Liver (tissue), 9 donors: ENCODE data around the gene ZNF423. TPM values are rescaled to one million over a fixed set of nuclear protein-coding genes. Genes with fewer than 3 reads are reported as not detected.

Source experiments
- DNase-seq: peaks from one replicate; pipeline ENCODE4 v3.0.0-alpha.2; 2017; ENCODE audit warnings: low spot score
- H3K27ac ChIP-seq, 2 donors: one replicate each; pipeline ENCODE4 v1.7.0; 2013; ENCODE audit warnings: inconsistent platforms in 2 of 2, low read length in 2 of 2, control low read depth in 1 of 2, low read depth in 1 of 2, mild to moderate bottlenecking in 1 of 2
- H3K27me3 ChIP-seq, 4 donors: one replicate each; pipeline versions ENCODE4 v1.6.1 to v1.7.0; 2013; ENCODE audit warnings: low read length in 3 of 4, inconsistent platforms in 1 of 4, mild to moderate bottlenecking in 1 of 4, moderate library complexity in 1 of 4; ENCODE audit not compliant: control insufficient read depth in 4 of 4, insufficient read depth in 4 of 4
- H3K36me3 ChIP-seq, 4 donors: one replicate each; pipeline versions ENCODE4 v1.6.1 to v1.7.0; 2013; ENCODE audit warnings: low read length in 3 of 4, mild to moderate bottlenecking in 3 of 4, low read depth in 1 of 4, moderate library complexity in 1 of 4; ENCODE audit not compliant: control insufficient read depth in 4 of 4, insufficient read depth in 3 of 4
- H3K4me1 ChIP-seq, 4 donors: one replicate each; pipeline versions ENCODE4 v1.6.1 to v1.7.0; 2013; ENCODE audit warnings: low read length in 3 of 4, mild to moderate bottlenecking in 3 of 4, moderate library complexity in 1 of 4; ENCODE audit not compliant: control insufficient read depth in 4 of 4, insufficient read depth in 4 of 4
- H3K4me3 ChIP-seq, 3 donors: one replicate each; pipeline versions ENCODE4 v1.6.1 to v1.7.0; 2013; ENCODE audit warnings: low read length in 3 of 3, control low read depth in 1 of 3, low read depth in 1 of 3, mild to moderate bottlenecking in 1 of 3
- H3K9ac ChIP-seq, 2 donors: one replicate each; pipeline ENCODE4 v1.7.0; 2013; ENCODE audit warnings: low read length in 2 of 2, mild to moderate bottlenecking in 2 of 2, moderate library complexity in 2 of 2, control low read depth in 1 of 2, low read depth in 1 of 2
- H3K9me3 ChIP-seq, 4 donors: one replicate each; pipeline versions ENCODE4 v1.6.1 to v1.7.0; 2013; ENCODE audit warnings: low read length in 3 of 4; ENCODE audit not compliant: control insufficient read depth in 4 of 4
- EGR1 ChIP-seq, 2 donors: IDR thresholded peaks; 2 replicates each; pipeline ENCODE4 v1.6.1; 2016 to 2018; ENCODE audit warnings: antibody characterized with exemption in 2 of 2, low read depth in 2 of 2
- FOXA1 ChIP-seq: IDR thresholded peaks from 2 replicates; pipeline ENCODE4 v1.6.1; 2016; ENCODE audit warnings: antibody characterized with exemption
- GABPA ChIP-seq, 2 donors: IDR thresholded peaks in 1 of 2; conservative IDR thresholded peaks in 1 of 2; 2 replicates each; pipeline ENCODE4 v1.6.1; 2016; ENCODE audit warnings: antibody characterized with exemption in 2 of 2, mild to moderate bottlenecking in 1 of 2, moderate library complexity in 1 of 2
- HNF4A ChIP-seq, 2 donors: conservative IDR thresholded peaks; 2 replicates each; pipeline ENCODE4 v1.6.1; 2016; ENCODE audit warnings: antibody characterized with exemption in 2 of 2, mild to moderate bottlenecking in 2 of 2
- HNF4G ChIP-seq: IDR thresholded peaks from 2 replicates; pipeline ENCODE4 v1.6.1; 2016; ENCODE audit warnings: antibody characterized with exemption
- JUND ChIP-seq, 2 donors: IDR thresholded peaks; 2 replicates each; pipeline ENCODE4 v1.6.1; 2016; ENCODE audit warnings: antibody characterized with exemption in 2 of 2
- NR2F2 ChIP-seq: IDR thresholded peaks from 2 replicates; pipeline ENCODE4 v1.6.1; 2016; ENCODE audit warnings: antibody characterized with exemption
- RXRA ChIP-seq, 2 donors: IDR thresholded peaks; 2 replicates each; pipeline ENCODE4 v1.6.1; 2017 to 2018; ENCODE audit warnings: antibody characterized with exemption in 2 of 2, mild to moderate bottlenecking in 1 of 2
- SP1 ChIP-seq: IDR thresholded peaks from 2 replicates; pipeline ENCODE4 v1.6.1; 2018; ENCODE audit warnings: antibody characterized with exemption, mild to moderate bottlenecking
- TAF1 ChIP-seq: conservative IDR thresholded peaks from 2 replicates; pipeline ENCODE4 v1.6.1; 2016; ENCODE audit warnings: antibody characterized with exemption, mild to moderate bottlenecking
- YY1 ChIP-seq: IDR thresholded peaks from 2 replicates; pipeline ENCODE4 v1.6.1; 2016; ENCODE audit warnings: antibody characterized with exemption, mild to moderate bottlenecking
- ZBTB33 ChIP-seq: IDR thresholded peaks from 2 replicates; pipeline ENCODE4 v1.6.1; 2016; ENCODE audit warnings: antibody characterized with exemption
- WGBS: extraction: QIAGEN DNeasy Blood & Tissue Kit; methylation state at CpG from one replicate; pipeline ENCODE4 v1.1.7; 2013; 5-methylcytosine and 5-hydroxymethylcytosine counted together
- polyA plus RNA-seq, 2 donors: library from polyadenylated mRNA; stranded (reverse) in 1 of 2; unstranded in 1 of 2; fragments of 200-250 nt in 1 of 2; fragments of >200 nt in 1 of 2; fragmentation: Nextera tagmentation in 1 of 2; extraction: Ambion mirVana in 1 of 2; gene quantifications; one replicate each; pipeline versions ENCODE4 v1.2.1 to v1.2.3, GENCODE V29; 2013 to 2015
- total RNA-seq, 2 donors: library from RNA; depleted of rRNA; stranded (reverse); fragments of >200 nt; gene quantifications; one replicate each; pipeline ENCODE4 v1.2.3, GENCODE V29; 2014
- TF ChIP-seq, protein P1 (sequence below): IDR thresholded peaks from 2 replicates; pipeline ENCODE4 v1.6.1; 2016; ENCODE audit warnings: antibody characterized with exemption, mild to moderate bottlenecking
- TF ChIP-seq, protein P2 (sequence below): IDR thresholded peaks from 2 replicates; pipeline ENCODE4 v1.6.1; 2016; ENCODE audit warnings: antibody characterized with exemption
- TF ChIP-seq, protein P3 (sequence below): IDR thresholded peaks from 2 replicates; pipeline ENCODE4 v1.6.1; 2016; ENCODE audit warnings: antibody characterized with exemption
- TF ChIP-seq, protein P4 (sequence below): fragments of 150-350 bp; IDR thresholded peaks from 2 replicates; pipeline ENCODE4 v1.5.1; 2017; ENCODE audit warnings: improper control_type of control experiment, low read depth, low read length; ENCODE audit not compliant: missing input control
- donor health status: healthy.
- donor health status: healthy.
- donor health status: healthy.
- donor health status: healthy.
- donor health status: healthy.

Gene ZNF423
- total and polyA plus RNA-seq, 4 donors = 0.24 to 1.6 (median 0.39) TPM

- TF ChIP-seq, protein P1, sequence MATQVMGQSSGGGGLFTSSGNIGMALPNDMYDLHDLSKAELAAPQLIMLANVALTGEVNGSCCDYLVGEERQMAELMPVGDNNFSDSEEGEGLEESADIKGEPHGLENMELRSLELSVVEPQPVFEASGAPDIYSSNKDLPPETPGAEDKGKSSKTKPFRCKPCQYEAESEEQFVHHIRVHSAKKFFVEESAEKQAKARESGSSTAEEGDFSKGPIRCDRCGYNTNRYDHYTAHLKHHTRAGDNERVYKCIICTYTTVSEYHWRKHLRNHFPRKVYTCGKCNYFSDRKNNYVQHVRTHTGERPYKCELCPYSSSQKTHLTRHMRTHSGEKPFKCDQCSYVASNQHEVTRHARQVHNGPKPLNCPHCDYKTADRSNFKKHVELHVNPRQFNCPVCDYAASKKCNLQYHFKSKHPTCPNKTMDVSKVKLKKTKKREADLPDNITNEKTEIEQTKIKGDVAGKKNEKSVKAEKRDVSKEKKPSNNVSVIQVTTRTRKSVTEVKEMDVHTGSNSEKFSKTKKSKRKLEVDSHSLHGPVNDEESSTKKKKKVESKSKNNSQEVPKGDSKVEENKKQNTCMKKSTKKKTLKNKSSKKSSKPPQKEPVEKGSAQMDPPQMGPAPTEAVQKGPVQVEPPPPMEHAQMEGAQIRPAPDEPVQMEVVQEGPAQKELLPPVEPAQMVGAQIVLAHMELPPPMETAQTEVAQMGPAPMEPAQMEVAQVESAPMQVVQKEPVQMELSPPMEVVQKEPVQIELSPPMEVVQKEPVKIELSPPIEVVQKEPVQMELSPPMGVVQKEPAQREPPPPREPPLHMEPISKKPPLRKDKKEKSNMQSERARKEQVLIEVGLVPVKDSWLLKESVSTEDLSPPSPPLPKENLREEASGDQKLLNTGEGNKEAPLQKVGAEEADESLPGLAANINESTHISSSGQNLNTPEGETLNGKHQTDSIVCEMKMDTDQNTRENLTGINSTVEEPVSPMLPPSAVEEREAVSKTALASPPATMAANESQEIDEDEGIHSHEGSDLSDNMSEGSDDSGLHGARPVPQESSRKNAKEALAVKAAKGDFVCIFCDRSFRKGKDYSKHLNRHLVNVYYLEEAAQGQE = no peak
- TF ChIP-seq SP1 (no peak), HNF4G (no peak), EGR1 (IDR thresholded peaks at IDR 0.05; ENCODE audit: low read depth in 2 of 2) (no peak), NR2F2 (no peak), TAF1 (no peak), FOXA1 (no peak), JUND (IDR thresholded peaks at IDR 0.05) (no peak), YY1 (no peak)
- TF ChIP-seq, protein P2, sequence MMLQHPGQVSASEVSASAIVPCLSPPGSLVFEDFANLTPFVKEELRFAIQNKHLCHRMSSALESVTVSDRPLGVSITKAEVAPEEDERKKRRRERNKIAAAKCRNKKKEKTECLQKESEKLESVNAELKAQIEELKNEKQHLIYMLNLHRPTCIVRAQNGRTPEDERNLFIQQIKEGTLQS = no peak
- TF ChIP-seq, protein P3, sequence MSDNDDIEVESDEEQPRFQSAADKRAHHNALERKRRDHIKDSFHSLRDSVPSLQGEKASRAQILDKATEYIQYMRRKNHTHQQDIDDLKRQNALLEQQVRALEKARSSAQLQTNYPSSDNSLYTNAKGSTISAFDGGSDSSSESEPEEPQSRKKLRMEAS = no peak
Observed at GRCh38 chr16:49760815-49761214, 95.1 kb downstream of the ZNF423 start (continued).

DNA sequence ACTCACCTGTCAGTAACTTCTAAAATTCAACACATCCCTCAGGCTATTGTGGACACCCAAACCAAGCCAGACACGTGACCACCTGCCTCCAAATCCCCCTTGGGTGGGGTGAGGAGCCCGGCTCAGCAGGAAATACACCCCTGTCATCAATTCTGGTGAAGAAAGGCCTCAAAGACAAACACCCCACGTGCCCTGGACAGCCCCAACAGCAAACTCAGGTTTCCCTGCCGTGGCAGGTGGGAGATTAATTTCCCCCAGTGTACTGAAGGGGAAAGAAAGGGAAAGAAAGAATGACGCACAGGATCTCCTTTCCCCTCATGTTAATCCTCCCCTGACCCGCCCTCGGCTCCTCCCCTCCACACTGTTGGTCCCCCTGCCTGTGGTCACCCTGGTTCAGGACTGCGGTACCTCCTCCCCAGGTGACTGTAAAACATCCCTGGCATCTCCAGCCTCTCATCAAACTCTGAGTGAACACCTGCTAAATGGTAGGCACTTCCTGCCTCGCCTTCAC, 98.3 kb downstream of the ZNF423 start:
- no peak for TF ChIP-seq GABPA (IDR thresholded peaks at IDR 0.05 in 1 of 2, conservative IDR thresholded peaks at IDR 0.05 in 1 of 2)
- TF ChIP-seq, protein P2 = no peak
- no peak for TF ChIP-seq TAF1
- TF ChIP-seq, protein P3 = no peak
- TF ChIP-seq RXRA (IDR thresholded peaks at IDR 0.05) = no peak
- no peak for TF ChIP-seq FOXA1
- no peak for TF ChIP-seq HNF4A (conservative IDR thresholded peaks at IDR 0.05)
- TF ChIP-seq HNF4G = no peak
- TF ChIP-seq JUND (IDR thresholded peaks at IDR 0.05) = no peak
- TF ChIP-seq, protein P1 = no peak
- TF ChIP-seq, protein P4, sequence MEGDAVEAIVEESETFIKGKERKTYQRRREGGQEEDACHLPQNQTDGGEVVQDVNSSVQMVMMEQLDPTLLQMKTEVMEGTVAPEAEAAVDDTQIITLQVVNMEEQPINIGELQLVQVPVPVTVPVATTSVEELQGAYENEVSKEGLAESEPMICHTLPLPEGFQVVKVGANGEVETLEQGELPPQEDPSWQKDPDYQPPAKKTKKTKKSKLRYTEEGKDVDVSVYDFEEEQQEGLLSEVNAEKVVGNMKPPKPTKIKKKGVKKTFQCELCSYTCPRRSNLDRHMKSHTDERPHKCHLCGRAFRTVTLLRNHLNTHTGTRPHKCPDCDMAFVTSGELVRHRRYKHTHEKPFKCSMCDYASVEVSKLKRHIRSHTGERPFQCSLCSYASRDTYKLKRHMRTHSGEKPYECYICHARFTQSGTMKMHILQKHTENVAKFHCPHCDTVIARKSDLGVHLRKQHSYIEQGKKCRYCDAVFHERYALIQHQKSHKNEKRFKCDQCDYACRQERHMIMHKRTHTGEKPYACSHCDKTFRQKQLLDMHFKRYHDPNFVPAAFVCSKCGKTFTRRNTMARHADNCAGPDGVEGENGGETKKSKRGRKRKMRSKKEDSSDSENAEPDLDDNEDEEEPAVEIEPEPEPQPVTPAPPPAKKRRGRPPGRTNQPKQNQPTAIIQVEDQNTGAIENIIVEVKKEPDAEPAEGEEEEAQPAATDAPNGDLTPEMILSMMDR = no peak
- TF ChIP-seq YY1 = no peak
- TF ChIP-seq ZBTB33 = no peak
- TF ChIP-seq EGR1 (IDR thresholded peaks at IDR 0.05; ENCODE audit: low read depth in 2 of 2) = no peak
- Histone ChIP-seq H3K9ac (no peak overlapping the region), H3K27me3 (no peaks in the 10 kb centered on the region), H3K9me3 (no peaks in the 10 kb centered on the region), H3K36me3 (no peaks in the 10 kb centered on the region), H3K4me1 (peaks cover 0 to 7% (median 2%) of the 10 kb centered on the region in 4 donors), H3K27ac (no peak overlapping the region), H3K4me3 (no peak overlapping the region)
- DNase-seq = no peak
- WGBS = 65% methylated on average over 9 of the region's 9 CpGs
